ENCODE data around the gene ANGPTL8. TPM values are rescaled to one million over a fixed set of nuclear protein-coding genes. Genes with fewer than 3 reads are reported as not detected.

ANGPTL8 gene, protein sequence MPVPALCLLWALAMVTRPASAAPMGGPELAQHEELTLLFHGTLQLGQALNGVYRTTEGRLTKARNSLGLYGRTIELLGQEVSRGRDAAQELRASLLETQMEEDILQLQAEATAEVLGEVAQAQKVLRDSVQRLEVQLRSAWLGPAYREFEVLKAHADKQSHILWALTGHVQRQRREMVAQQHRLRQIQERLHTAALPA
- total RNA-seq: 0.25 to 0.84 TPM (median 0.29 TPM) in 3 replicates

DNA sequence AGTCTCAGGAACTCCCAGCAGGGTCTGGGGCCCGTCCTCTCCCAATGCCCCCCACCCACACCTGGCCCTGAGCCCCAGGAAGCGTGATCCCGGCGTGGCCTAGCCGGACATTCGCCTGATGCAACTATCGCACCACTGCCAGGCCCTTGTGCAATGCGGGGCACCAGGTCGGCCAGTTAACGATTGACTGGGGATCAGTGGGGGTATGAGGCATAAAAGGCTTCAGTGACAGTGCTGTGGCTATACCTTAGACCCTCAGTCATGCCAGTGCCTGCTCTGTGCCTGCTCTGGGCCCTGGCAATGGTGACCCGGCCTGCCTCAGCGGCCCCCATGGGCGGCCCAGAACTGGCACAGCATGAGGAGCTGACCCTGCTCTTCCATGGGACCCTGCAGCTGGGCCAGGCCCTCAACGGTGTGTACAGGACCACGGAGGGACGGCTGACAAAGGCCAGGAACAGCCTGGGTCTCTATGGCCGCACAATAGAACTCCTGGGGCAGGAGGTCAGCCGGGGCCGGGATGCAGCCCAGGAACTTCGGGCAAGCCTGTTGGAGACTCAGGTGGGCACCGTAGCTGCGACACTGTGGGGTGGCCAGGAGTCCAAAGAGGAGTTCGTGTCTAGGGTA, at the start of gene ANGPTL8:
Gene ANGPTL8, plus strand, starts transcription at position 243 of the 624 bp plus-strand sequence. Its CDS starts 19 bp downstream, at position 262.
- no peaks in the 10 kb centered on the region for H3K9me3 Mint-ChIP-seq
- H3K4me1 Mint-ChIP-seq: peaks cover 16% of the 10 kb centered on the region
- H3K27me3 Mint-ChIP-seq (ENCODE audit: low read depth): no peaks in the 10 kb centered on the region
- DNase-seq (ENCODE audit: low spot score in 2 of 2, unreplicated experiment in 2 of 2): no peak
- peaks cover 23% of the 10 kb centered on the region for H3K36me3 Mint-ChIP-seq
- H3K27ac Mint-ChIP-seq: no peak within 1 kb of the TSS
- H3K4me3 Mint-ChIP-seq: no peak within 1 kb of the TSS
- TF ChIP-seq, protein P1, sequence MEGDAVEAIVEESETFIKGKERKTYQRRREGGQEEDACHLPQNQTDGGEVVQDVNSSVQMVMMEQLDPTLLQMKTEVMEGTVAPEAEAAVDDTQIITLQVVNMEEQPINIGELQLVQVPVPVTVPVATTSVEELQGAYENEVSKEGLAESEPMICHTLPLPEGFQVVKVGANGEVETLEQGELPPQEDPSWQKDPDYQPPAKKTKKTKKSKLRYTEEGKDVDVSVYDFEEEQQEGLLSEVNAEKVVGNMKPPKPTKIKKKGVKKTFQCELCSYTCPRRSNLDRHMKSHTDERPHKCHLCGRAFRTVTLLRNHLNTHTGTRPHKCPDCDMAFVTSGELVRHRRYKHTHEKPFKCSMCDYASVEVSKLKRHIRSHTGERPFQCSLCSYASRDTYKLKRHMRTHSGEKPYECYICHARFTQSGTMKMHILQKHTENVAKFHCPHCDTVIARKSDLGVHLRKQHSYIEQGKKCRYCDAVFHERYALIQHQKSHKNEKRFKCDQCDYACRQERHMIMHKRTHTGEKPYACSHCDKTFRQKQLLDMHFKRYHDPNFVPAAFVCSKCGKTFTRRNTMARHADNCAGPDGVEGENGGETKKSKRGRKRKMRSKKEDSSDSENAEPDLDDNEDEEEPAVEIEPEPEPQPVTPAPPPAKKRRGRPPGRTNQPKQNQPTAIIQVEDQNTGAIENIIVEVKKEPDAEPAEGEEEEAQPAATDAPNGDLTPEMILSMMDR (IDR thresholded peaks at IDR 0.05; ENCODE audit: unreplicated experiment): no peak

DNA sequence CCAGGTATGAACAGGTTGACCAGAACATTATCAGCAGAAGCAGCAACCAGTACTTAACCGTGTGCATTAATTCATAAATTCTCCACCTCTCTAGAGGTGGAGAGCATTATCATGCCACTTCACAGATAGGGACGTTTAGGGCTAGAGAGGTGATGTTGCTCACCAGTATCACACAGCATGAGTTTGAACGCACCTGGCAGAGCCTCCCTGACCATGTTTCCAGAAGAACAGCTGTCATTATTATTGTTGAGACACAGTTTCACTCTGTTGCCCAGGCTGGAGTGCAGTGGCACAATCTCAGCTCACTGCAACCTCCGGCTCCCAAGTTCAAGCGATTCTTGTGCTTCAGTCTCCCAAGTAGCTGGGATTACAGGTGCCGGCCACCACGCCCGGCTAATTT, 48.9 kb upstream of the ANGPTL8 start:
- Mint-ChIP-seq H3K36me3 (peaks cover 25% of the 10 kb centered on the region), H3K27ac (peak overlapping the region; percentile 48), H3K27me3 (ENCODE audit: low read depth) (no peaks in the 10 kb centered on the region), H3K9me3 (no peaks in the 10 kb centered on the region), H3K4me1 (peaks cover 10% of the 10 kb centered on the region), H3K4me3 (no peak overlapping the region)
- TF ChIP-seq, protein P1 (IDR thresholded peaks at IDR 0.05; ENCODE audit: unreplicated experiment): no peak
- no peak for DNase-seq (ENCODE audit: low spot score in 2 of 2, unreplicated experiment in 2 of 2)

DNA sequence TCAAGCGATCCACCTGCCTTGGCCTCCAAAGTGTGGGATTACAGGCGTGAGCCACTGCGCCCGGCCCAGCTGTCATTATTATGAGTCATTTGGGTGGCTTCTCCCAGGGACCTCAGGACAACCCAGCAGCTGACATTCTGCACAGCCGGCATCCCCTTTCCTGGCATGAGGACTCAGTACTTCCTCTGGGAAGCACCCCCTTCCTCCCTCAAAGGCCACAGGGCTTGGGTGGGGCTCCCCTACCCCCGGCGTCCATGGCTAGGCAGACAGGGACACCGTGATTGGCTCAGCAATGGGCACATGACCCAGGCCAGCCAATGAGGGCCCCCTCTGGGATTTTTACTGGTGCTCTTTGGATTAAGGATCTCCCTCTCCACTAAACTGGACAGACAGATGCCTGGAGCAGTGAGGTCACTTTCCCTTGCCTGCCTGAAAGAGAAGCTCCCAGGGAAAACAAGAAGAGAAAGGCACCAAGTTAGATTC, 48.1 kb upstream of the ANGPTL8 start:
- H3K27ac Mint-ChIP-seq: no peak overlapping the region
- H3K9me3 Mint-ChIP-seq: no peaks in the 10 kb centered on the region
- peaks cover 11% of the 10 kb centered on the region for H3K4me1 Mint-ChIP-seq
- H3K4me3 Mint-ChIP-seq: no peak overlapping the region
- no peaks in the 10 kb centered on the region for H3K27me3 Mint-ChIP-seq (ENCODE audit: low read depth)
- TF ChIP-seq, protein P1 (IDR thresholded peaks at IDR 0.05; ENCODE audit: unreplicated experiment): no peak
- DNase-seq (ENCODE audit: low spot score in 2 of 2, unreplicated experiment in 2 of 2): no peak
- H3K36me3 Mint-ChIP-seq: peaks cover 24% of the 10 kb centered on the region

DNA sequence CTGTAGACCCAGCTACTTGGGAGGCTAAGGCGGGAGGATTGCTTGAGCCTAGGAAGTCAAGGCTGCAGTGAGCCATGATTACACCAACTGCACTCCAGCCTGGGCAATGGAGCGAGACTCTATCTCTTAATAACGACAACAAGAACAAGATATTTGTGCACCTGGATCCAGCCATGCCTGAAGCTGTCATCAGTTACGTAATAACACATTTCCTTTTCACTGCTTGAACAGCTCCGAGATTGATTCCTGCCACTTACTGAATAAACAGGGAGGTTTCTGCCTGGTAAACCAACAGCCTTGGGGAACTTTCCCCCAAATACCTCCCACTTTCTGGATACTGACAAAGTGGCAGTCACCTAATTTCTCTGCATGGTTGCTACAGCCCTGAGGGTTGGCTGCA, 47.5 kb upstream of the ANGPTL8 start:
- H3K27ac Mint-ChIP-seq: no peak overlapping the region
- H3K27me3 Mint-ChIP-seq (ENCODE audit: low read depth): no peaks in the 10 kb centered on the region
- DNase-seq (ENCODE audit: low spot score in 2 of 2, unreplicated experiment in 2 of 2): no peak
- H3K4me3 Mint-ChIP-seq: no peak overlapping the region
- TF ChIP-seq, protein P1 (IDR thresholded peaks at IDR 0.05; ENCODE audit: unreplicated experiment): no peak
- no peaks in the 10 kb centered on the region for H3K9me3 Mint-ChIP-seq
- H3K36me3 Mint-ChIP-seq: peaks cover 20% of the 10 kb centered on the region
- peaks cover 11% of the 10 kb centered on the region for H3K4me1 Mint-ChIP-seq

DNA sequence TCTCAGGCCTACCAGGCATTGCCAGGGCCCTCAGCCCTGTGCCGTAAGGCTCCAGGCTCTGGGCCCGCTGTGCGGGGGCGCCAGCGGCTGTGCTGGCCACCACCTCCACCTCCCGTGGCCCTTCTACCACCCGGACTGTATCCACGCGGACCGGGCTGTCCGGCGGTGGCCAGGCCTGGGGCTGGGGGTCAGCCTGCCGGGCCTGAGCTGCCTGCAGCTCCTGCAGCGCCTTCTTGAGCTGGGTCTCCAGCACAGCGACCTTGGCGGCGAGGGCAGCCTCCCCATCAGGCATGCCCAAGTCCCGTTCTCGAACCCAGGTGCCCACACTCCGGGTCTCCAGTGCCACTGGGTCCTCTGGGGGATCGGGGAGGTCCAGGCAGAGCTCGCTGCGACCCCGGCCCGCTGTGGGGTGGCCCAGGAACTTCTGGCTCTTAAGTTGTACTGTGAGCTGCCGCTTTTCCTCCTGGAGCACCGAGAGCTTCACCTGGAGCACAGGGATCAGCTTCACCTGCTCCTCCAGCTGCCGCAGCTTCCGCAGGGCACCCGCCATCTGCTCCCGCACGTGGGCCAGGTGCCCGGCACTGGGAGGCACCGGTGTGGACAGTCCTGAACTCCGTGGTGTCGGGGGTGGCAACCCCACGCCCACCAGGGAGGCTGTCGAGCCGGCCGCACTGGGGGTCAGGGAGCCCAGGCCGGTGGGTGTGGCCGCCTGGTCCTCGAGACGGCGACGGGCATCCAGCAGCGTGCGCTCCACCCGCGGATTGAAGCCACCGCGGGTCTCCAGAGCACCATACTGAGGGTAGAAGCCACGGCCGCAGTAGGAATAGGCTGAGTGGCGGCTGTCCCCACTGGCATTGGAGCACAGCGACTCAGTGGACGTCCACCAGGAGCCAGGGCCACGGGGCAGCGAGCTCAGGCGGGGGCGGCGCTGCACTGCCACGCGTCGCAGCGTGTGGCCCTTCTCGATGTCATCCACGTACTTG, 46.2 kb upstream of the ANGPTL8 start:
- Mint-ChIP-seq H3K4me3 (no peak overlapping the region), H3K4me1 (peaks cover 11% of the 10 kb centered on the region), H3K9me3 (no peaks in the 10 kb centered on the region), H3K27me3 (ENCODE audit: low read depth) (no peaks in the 10 kb centered on the region), H3K36me3 (peaks cover 14% of the 10 kb centered on the region), H3K27ac (no peak overlapping the region)
- no peak for DNase-seq (ENCODE audit: low spot score in 2 of 2, unreplicated experiment in 2 of 2)
- TF ChIP-seq, protein P1 (IDR thresholded peaks at IDR 0.05; ENCODE audit: unreplicated experiment): no peak

Measured in mesothelial cell of epicardium (in vitro differentiated cells).